Mesenchymal stem cell (in vitro differentiated cells and primary cell): ENCODE results near the gene ZNF766.

Source experiments
- DNase-seq: peaks from one replicate; pipeline ENCODE4 v3.0.0-alpha.2; 2013
- H2AFZ ChIP-seq: one replicate; pipeline ENCODE4 v1.6.1; 2013; ENCODE audit warnings: low read depth, mild to moderate bottlenecking, control low read depth, inconsistent platforms, low read length, moderate library complexity
- H2AK5ac ChIP-seq: 2 replicates; pipeline ENCODE4 v1.6.1; 2013; ENCODE audit warnings: low read length, moderate library complexity, mild to moderate bottlenecking, inconsistent platforms; ENCODE audit not compliant: severe bottlenecking
- H2BK120ac ChIP-seq: one replicate; pipeline ENCODE4 v1.6.1; 2013; ENCODE audit warnings: low read depth, mild to moderate bottlenecking, inconsistent platforms, low read length, moderate library complexity
- H2BK12ac ChIP-seq, 2 experiments: one replicate each; pipeline ENCODE4 v1.6.1; 2013; ENCODE audit warnings: inconsistent platforms in 2 of 2, low read length in 2 of 2, mild to moderate bottlenecking in 2 of 2, moderate library complexity in 2 of 2, control low read depth in 1 of 2
- H2BK15ac ChIP-seq: one replicate; pipeline ENCODE4 v1.6.1; 2013; ENCODE audit warnings: mild to moderate bottlenecking, low read depth, inconsistent platforms; ENCODE audit not compliant: poor library complexity, severe bottlenecking
- H2BK5ac ChIP-seq: 2 replicates; pipeline ENCODE4 v1.6.1; 2013; ENCODE audit warnings: low read depth, mild to moderate bottlenecking, low read length, control low read depth, inconsistent platforms; ENCODE audit not compliant: poor library complexity, severe bottlenecking
- H3K14ac ChIP-seq, 2 experiments: one replicate each; pipeline ENCODE4 v1.6.1; 2013; ENCODE audit warnings: inconsistent platforms in 2 of 2, low read length in 2 of 2, control low read depth in 1 of 2, mild to moderate bottlenecking in 1 of 2, moderate library complexity in 1 of 2
- H3K18ac ChIP-seq, 2 experiments: one replicate each; pipeline ENCODE4 v1.6.1; 2013; ENCODE audit warnings: inconsistent platforms in 2 of 2, low read length in 2 of 2, control low read depth in 1 of 2, low read depth in 1 of 2, mild to moderate bottlenecking in 1 of 2
- H3K23ac ChIP-seq, 2 experiments: one replicate each; pipeline ENCODE4 v1.6.1; 2013; ENCODE audit warnings: inconsistent platforms in 2 of 2, low read length in 2 of 2, mild to moderate bottlenecking in 2 of 2, moderate library complexity in 2 of 2, control low read depth in 1 of 2
- H3K27ac ChIP-seq: 2 replicates; pipeline ENCODE4 v1.5.1; 2013; ENCODE audit warnings: mild to moderate bottlenecking, moderate library complexity, low read length, control low read depth, inconsistent platforms; ENCODE audit not compliant: poor library complexity, severe bottlenecking
- H3K27me3 ChIP-seq, 2 experiments: 2 replicates each; pipeline versions ENCODE4 v1.6.1 to v1.7.0; 2013; ENCODE audit warnings: low read length in 2 of 2, mild to moderate bottlenecking in 2 of 2, moderate library complexity in 2 of 2, control low read depth in 1 of 2, inconsistent platforms in 1 of 2; ENCODE audit not compliant: control insufficient read depth in 1 of 2, insufficient read depth in 1 of 2
- H3K36me3 ChIP-seq, 2 experiments: 2 replicates each; pipeline versions ENCODE4 v1.6.1 to v1.7.0; 2013; ENCODE audit warnings: low read length in 2 of 2, control low read depth in 1 of 2, inconsistent platforms in 1 of 2, low read depth in 1 of 2, mild to moderate bottlenecking in 1 of 2; ENCODE audit not compliant: insufficient read depth in 2 of 2, control insufficient read depth in 1 of 2
- H3K4ac ChIP-seq, 2 experiments: one replicate each; pipeline ENCODE4 v1.6.1; 2013; ENCODE audit warnings: inconsistent platforms in 2 of 2, low read length in 2 of 2, mild to moderate bottlenecking in 2 of 2, moderate library complexity in 2 of 2, control low read depth in 1 of 2, low read depth in 1 of 2
- H3K4me1 ChIP-seq: 2 replicates; pipeline ENCODE4 v1.6.1; 2013; ENCODE audit warnings: low read depth, low read length, control low read depth; ENCODE audit not compliant: control insufficient read depth, insufficient read depth
- H3K4me2 ChIP-seq: 2 replicates; pipeline ENCODE4 v1.6.1; 2013; ENCODE audit warnings: low read length, mild to moderate bottlenecking, inconsistent platforms; ENCODE audit not compliant: poor library complexity, severe bottlenecking
- H3K4me3 ChIP-seq, 2 experiments: 2 replicates each; pipeline versions ENCODE4 v1.5.1 to v1.7.0; 2013; ENCODE audit warnings: low read length in 2 of 2, mild to moderate bottlenecking in 2 of 2, control low read depth in 1 of 2, low read depth in 1 of 2; ENCODE audit not compliant: insufficient read depth in 1 of 2
- H3K79me1 ChIP-seq: replicated peaks from 2 replicates; pipeline ENCODE4 v1.6.1; 2013; ENCODE audit warnings: mild to moderate bottlenecking, control low read depth, low read length, inconsistent platforms; ENCODE audit not compliant: poor library complexity, severe bottlenecking
- H3K9ac ChIP-seq: 2 replicates; pipeline ENCODE4 v1.7.0; 2013; ENCODE audit warnings: mild to moderate bottlenecking, low read length, moderate library complexity
- H3K9me3 ChIP-seq: 2 replicates; pipeline ENCODE4 v1.7.0; 2013; ENCODE audit warnings: mild to moderate bottlenecking, low read length; ENCODE audit not compliant: control insufficient read depth
- H4K8ac ChIP-seq: one replicate; pipeline ENCODE4 v1.6.1; 2013; ENCODE audit warnings: inconsistent platforms, mild to moderate bottlenecking, low read length, moderate library complexity
- H4K91ac ChIP-seq: one replicate; pipeline ENCODE4 v1.6.1; 2013; ENCODE audit warnings: mild to moderate bottlenecking, low read length, inconsistent platforms
- WGBS: methylation state at CpG from one replicate; pipeline ENCODE4 v1.1.7; 2013; ENCODE audit warnings: mixed read lengths; 5-methylcytosine and 5-hydroxymethylcytosine counted together

ZNF766 gene

GRCh38 chr19:52224211-52224610, 45.2 kb upstream of the ZNF766 start:
- H2BK5ac ChIP-seq, result no peak overlapping the region
- H2AK5ac ChIP-seq, result no peak overlapping the region
- no peak overlapping the region for H3K4me3 ChIP-seq
- DNase-seq, result no peak
- peaks cover 8% of the 10 kb centered on the region for H3K9me3 ChIP-seq
- no peak overlapping the region for H3K4me2 ChIP-seq
- H3K18ac ChIP-seq, result no peak overlapping the region
- H3K4ac ChIP-seq, result no peak overlapping the region
- no peak overlapping the region for H2BK120ac ChIP-seq
- peaks cover 81 to 96% of the 10 kb centered on the region in 2 experiments for H3K36me3 ChIP-seq
- no peak overlapping the region for H3K27ac ChIP-seq
- no peaks in the 10 kb centered on the region for H3K27me3 ChIP-seq
- H4K8ac ChIP-seq, result no peak overlapping the region
- no peak overlapping the region for H2AFZ ChIP-seq
- no peak overlapping the region for H3K14ac ChIP-seq
- no peak overlapping the region for H4K91ac ChIP-seq
- H3K9ac ChIP-seq, result no peak overlapping the region
- no peak overlapping the region for H2BK15ac ChIP-seq
- no peak overlapping the region for H3K23ac ChIP-seq
- 96% methylated on average over 5 of the region's 5 CpGs for WGBS
- H3K4me1 ChIP-seq, result no peaks in the 10 kb centered on the region
- peaks cover 36% of the 10 kb centered on the region for H3K79me1 ChIP-seq
- no peak overlapping the region for H2BK12ac ChIP-seq

DNA sequence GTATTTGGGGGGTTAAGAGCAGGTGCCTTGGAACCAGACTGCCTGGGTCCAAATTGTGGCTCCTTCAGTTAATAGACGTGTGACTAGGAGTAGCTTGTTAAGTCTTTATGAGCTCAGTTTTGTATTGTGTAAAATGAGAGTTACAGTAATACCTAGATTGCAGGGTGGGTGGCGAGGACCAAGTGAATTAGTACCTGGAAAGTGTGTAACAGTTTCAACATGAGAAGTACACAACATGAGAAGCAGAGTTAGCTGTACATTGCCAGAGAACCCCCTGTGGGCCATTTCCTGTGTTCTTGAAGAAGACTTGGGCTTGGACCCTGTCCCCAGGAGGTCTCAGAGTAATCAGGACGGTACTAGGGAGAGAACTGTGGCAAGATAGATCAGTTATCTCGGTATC, 42.7 kb upstream of the ZNF766 start:
- Histone ChIP-seq H4K8ac (no peak overlapping the region), H3K27ac (no peak overlapping the region), H2BK12ac (no peak overlapping the region), H3K4me1 (no peaks in the 10 kb centered on the region), H3K27me3 (no peaks in the 10 kb centered on the region), H3K9ac (no peak overlapping the region), H2AK5ac (no peak overlapping the region), H3K79me1 (peaks cover 25% of the 10 kb centered on the region), H3K36me3 (peaks cover 72 to 87% of the 10 kb centered on the region in 2 experiments), H3K4me2 (no peak overlapping the region), H3K18ac (no peak overlapping the region), H2BK120ac (no peak overlapping the region), H3K14ac (no peak overlapping the region), H3K23ac (no peak overlapping the region), H3K4ac (no peak overlapping the region), H2BK15ac (no peak overlapping the region), H3K9me3 (no peaks in the 10 kb centered on the region), H4K91ac (no peak overlapping the region), H2AFZ (no peak overlapping the region), H3K4me3 (no peak overlapping the region), H2BK5ac (no peak overlapping the region)
- no peak for DNase-seq
- 100% methylated on average over 4 of the region's 4 CpGs for WGBS

DNA sequence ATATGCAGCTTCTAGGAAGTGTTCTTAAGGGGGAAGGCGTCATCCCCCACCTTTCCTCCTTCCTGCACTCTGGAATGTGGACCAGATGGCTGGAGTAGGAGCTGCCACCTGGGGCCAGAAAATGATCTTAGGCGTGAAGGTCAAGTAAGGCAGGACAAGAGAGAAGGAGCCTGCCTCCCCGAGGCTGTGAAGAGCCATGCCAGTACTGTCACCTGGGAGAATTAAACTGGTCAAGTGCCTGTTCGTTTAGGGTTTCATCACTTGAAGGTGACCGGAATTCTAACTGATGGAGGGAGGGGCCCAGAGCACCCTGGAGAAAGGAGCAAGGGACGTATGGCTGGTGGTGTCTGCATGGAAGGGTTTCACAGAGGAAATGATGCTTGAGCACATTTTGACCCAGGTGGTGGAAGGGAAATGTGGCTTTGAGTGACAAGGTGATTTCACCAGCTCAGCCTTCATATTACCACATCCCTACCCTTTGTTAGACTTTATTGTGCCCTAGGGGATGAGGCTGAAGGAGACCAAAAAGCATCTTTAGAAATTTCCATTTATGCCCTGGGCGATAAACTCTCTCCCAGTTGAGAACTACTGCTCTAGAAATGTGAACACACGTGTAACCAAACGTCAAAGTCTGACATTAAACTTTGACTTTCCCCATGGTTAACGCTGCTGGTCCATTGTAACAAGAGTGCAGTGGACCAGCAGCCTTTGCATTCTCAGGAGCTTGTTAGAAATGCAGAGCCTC, 42.0 kb upstream of the ZNF766 start:
- Histone ChIP-seq H3K14ac (no peak overlapping the region), H2BK15ac (no peak overlapping the region), H2BK120ac (no peak overlapping the region), H3K27ac (no peak overlapping the region), H3K9ac (no peak overlapping the region), H2AFZ (no peak overlapping the region), H3K4me2 (no peak overlapping the region), H3K4me3 (no peak overlapping the region), H3K27me3 (no peaks in the 10 kb centered on the region), H3K9me3 (no peaks in the 10 kb centered on the region), H3K36me3 (peaks cover 66 to 86% of the 10 kb centered on the region in 2 experiments), H4K91ac (no peak overlapping the region), H3K18ac (no peak overlapping the region), H3K4me1 (no peaks in the 10 kb centered on the region), H2BK5ac (no peak overlapping the region), H3K79me1 (peaks cover 25% of the 10 kb centered on the region), H3K23ac (no peak overlapping the region), H2BK12ac (no peak overlapping the region), H4K8ac (no peak overlapping the region), H3K4ac (no peak overlapping the region), H2AK5ac (no peak overlapping the region)
- 98% methylated on average over 9 of the region's 10 CpGs for WGBS
- DNase-seq, result no peak

DNA sequence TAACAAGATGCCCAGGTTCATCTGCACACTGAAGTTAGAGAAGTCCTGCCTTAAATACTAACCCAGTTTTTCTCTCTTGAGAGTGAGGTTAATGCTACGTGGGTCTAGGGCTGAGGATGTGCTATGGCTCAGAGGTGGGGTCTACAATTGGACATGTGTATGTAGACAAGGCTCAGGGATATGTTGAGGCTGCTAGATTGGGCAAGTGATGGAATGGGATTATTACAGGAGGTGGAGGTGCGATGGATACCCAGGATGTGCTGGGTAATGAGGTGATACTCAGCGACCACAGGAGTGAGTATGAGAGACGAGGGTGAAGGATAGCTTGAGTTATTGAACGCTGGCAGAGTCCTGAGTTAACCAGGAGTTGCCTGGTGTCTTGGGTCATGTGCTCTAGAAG, 41.4 kb upstream of the ZNF766 start:
- Histone ChIP-seq H4K91ac (no peak overlapping the region), H2BK15ac (no peak overlapping the region), H3K27me3 (no peaks in the 10 kb centered on the region), H3K4me1 (no peaks in the 10 kb centered on the region), H3K9ac (no peak overlapping the region), H3K23ac (no peak overlapping the region), H3K79me1 (peaks cover 25% of the 10 kb centered on the region), H3K36me3 (peaks cover 63 to 80% of the 10 kb centered on the region in 2 experiments), H2AFZ (no peak overlapping the region), H2AK5ac (no peak overlapping the region), H3K27ac (no peak overlapping the region), H2BK120ac (no peak overlapping the region), H3K4me2 (no peak overlapping the region), H3K14ac (no peak overlapping the region), H2BK12ac (no peak overlapping the region), H4K8ac (no peak overlapping the region), H3K9me3 (no peaks in the 10 kb centered on the region), H3K4me3 (no peak overlapping the region), H2BK5ac (no peak overlapping the region), H3K18ac (no peak overlapping the region), H3K4ac (no peak overlapping the region)
- DNase-seq, result no peak
- 99% methylated on average over 5 of the region's 5 CpGs for WGBS
